Measurements from ENCODE around the gene OPCML.

DNA sequence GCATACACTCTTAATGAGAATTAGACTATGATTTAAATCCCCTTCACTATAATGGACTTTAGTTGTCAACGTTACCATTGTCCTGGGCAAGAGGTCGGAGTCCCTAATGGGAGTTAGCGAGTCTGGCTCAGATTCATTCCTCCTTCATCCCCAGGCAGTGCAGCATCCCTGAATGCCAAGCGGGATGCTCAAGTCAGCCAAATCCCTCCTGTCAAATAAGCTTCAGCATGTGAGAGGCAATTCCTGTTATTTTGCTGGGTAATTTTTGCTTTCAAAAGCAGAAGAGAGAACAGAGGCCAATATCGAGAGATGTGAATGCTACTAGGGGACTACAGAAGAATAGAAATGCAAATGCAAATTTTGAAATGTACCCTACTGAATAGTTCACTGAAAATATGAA is 186.2 kb downstream of the OPCML start:
- TF ChIP-seq, protein P1, sequence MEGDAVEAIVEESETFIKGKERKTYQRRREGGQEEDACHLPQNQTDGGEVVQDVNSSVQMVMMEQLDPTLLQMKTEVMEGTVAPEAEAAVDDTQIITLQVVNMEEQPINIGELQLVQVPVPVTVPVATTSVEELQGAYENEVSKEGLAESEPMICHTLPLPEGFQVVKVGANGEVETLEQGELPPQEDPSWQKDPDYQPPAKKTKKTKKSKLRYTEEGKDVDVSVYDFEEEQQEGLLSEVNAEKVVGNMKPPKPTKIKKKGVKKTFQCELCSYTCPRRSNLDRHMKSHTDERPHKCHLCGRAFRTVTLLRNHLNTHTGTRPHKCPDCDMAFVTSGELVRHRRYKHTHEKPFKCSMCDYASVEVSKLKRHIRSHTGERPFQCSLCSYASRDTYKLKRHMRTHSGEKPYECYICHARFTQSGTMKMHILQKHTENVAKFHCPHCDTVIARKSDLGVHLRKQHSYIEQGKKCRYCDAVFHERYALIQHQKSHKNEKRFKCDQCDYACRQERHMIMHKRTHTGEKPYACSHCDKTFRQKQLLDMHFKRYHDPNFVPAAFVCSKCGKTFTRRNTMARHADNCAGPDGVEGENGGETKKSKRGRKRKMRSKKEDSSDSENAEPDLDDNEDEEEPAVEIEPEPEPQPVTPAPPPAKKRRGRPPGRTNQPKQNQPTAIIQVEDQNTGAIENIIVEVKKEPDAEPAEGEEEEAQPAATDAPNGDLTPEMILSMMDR (IDR thresholded peaks at IDR 0.05) = no peak
- no peak for TF ChIP-seq POLR2A (IDR thresholded peaks at IDR 0.05)
- TF ChIP-seq EP300 (IDR thresholded peaks at IDR 0.05; ENCODE audit: low read depth) = no peak
- TF ChIP-seq POLR2AphosphoS5 (IDR thresholded peaks at IDR 0.05) = no peak

Measured in transverse colon (tissue), 4 donors.